Measurements from ENCODE around the gene IGF1.
"Not testable (repeated sequence)": the region's sequence is repeated elsewhere in the genome, so short reads cannot be mapped to it uniquely, and the experiment has no call there.

The IGF1 gene

DNA sequence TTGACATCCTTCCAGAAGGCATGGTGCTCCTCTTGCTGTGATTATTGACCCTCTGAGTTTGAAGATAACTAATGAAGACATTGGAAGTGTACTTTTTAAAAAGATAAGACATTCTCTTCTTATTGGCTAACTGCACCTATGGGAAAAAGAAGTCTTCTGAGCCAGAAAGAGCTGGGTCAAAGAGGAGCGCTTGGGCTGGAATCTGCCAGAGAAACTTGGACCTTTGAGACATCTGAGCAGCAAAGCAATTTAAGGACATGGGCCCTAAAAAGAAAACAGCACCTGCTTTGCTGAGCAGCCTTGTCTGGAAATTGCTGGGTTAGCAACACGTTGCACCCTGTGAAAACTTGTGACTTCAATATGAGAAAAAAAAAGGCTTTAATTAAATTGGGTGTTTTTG, 27.8 kb downstream of the IGF1 start:
- H4K20me1 ChIP-seq (ENCODE audit: insufficient read depth, low read length), result no peaks in the 10 kb centered on the region
- no peak overlapping the region for H3K9ac ChIP-seq (ENCODE audit: low read length)
- no peaks in the 10 kb centered on the region for H3K36me3 ChIP-seq (replicated peaks; ENCODE audit: insufficient read depth, low read length)
- no peaks in the 10 kb centered on the region for H3K9me3 ChIP-seq (replicated peaks; ENCODE audit: insufficient read depth, low read length)
- H3K27me3 ChIP-seq (replicated peaks; ENCODE audit: insufficient read depth, low read length), result no peaks in the 10 kb centered on the region
- no peak overlapping the region for H3K4me2 ChIP-seq (ENCODE audit: low read depth, low read length)
- no peaks in the 10 kb centered on the region for H3K9me2 ChIP-seq (replicated peaks; ENCODE audit: insufficient read depth, low read length)
- H3K4me1 ChIP-seq (ENCODE audit: low read length), result no peaks in the 10 kb centered on the region
- DNase-seq, result no peak
- H3K79me2 ChIP-seq (ENCODE audit: low read length), result no peaks in the 10 kb centered on the region; the same call in 1 of the 2 replicates
- no peak overlapping the region for H3K27ac ChIP-seq (ENCODE audit: low read length)
- H2AFZ ChIP-seq (ENCODE audit: low read length), result no peak overlapping the region
- H3F3A ChIP-seq (ENCODE audit: insufficient read depth, low read length), result no peaks in the 10 kb centered on the region
- TF ChIP-seq EZH2phosphoT487 (IDR thresholded peaks at IDR 0.05; ENCODE audit: low read length), result no peak
- no peak for TF ChIP-seq CTCF (IDR thresholded peaks at IDR 0.05; ENCODE audit: low read length)
- TF ChIP-seq EZH2 (optimal IDR thresholded peaks at IDR 0.05; ENCODE audit: low read depth, low read length), result no peak
- H3K4me3 ChIP-seq (ENCODE audit: low read length), result no peak overlapping the region

- H4K20me1 ChIP-seq (ENCODE audit: insufficient read depth, low read length); H3K4me3 ChIP-seq (ENCODE audit: low read length); H3K36me3 ChIP-seq (replicated peaks; ENCODE audit: insufficient read depth, low read length); H3K79me2 ChIP-seq (ENCODE audit: low read length); H3K9ac ChIP-seq (ENCODE audit: low read length); H3F3A ChIP-seq (ENCODE audit: insufficient read depth, low read length); H3K27ac ChIP-seq (ENCODE audit: low read length); H3K9me3 ChIP-seq (replicated peaks; ENCODE audit: insufficient read depth, low read length); H3K4me2 ChIP-seq (ENCODE audit: low read depth, low read length); DNase-seq; H3K27me3 ChIP-seq (replicated peaks; ENCODE audit: insufficient read depth, low read length); H3K9me2 ChIP-seq (replicated peaks; ENCODE audit: insufficient read depth, low read length); H2AFZ ChIP-seq (ENCODE audit: low read length); H3K4me1 ChIP-seq (ENCODE audit: low read length): not testable (repeated sequence)
Measured at GRCh38 chr12:102449018-102449417, 31.3 kb downstream of the IGF1 start.

DNA sequence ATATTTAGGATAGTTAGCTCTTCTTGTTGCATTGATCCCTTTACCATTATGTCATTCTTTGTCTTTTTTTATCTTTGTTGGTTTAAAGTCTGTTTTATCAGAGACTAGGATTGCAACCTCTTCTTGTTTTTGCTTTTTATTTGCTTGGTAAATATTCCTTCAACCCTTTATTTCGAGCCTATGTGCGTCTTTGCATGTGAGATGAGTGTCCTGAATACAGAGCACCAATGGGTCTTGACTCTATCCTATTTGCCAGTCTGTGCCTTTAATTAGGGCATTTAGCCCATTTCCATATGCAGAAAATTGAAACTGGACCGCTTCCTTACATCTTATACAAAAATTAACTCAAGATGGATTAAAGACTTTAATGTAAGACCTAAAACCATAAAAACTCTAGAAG, 32.9 kb downstream of the IGF1 start:
- not testable (repeated sequence) for H3K79me2 ChIP-seq (ENCODE audit: low read length); H3K4me2 ChIP-seq (ENCODE audit: low read depth, low read length); H3K27ac ChIP-seq (ENCODE audit: low read length); H3K9me2 ChIP-seq (replicated peaks; ENCODE audit: insufficient read depth, low read length); H3K4me1 ChIP-seq (ENCODE audit: low read length); H3K4me3 ChIP-seq (ENCODE audit: low read length); H2AFZ ChIP-seq (ENCODE audit: low read length); DNase-seq; H3K9ac ChIP-seq (ENCODE audit: low read length); H4K20me1 ChIP-seq (ENCODE audit: insufficient read depth, low read length); H3K36me3 ChIP-seq (replicated peaks; ENCODE audit: insufficient read depth, low read length); H3K9me3 ChIP-seq (replicated peaks; ENCODE audit: insufficient read depth, low read length); H3F3A ChIP-seq (ENCODE audit: insufficient read depth, low read length); H3K27me3 ChIP-seq (replicated peaks; ENCODE audit: insufficient read depth, low read length)

- H3K27ac ChIP-seq (ENCODE audit: low read length), result no peak overlapping the region
- no peaks in the 10 kb centered on the region for H3K9me3 ChIP-seq (replicated peaks; ENCODE audit: insufficient read depth, low read length)
- DNase-seq, result no peak
- TF ChIP-seq EZH2 (optimal IDR thresholded peaks at IDR 0.05; ENCODE audit: low read depth, low read length) (no peak), EZH2phosphoT487 (IDR thresholded peaks at IDR 0.05; ENCODE audit: low read length) (no peak), CTCF (IDR thresholded peaks at IDR 0.05; ENCODE audit: low read length) (no peak)
- peaks cover 3% of the 10 kb centered on the region; the same call in 1 of the 2 replicates for H3K79me2 ChIP-seq (ENCODE audit: low read length)
- H3K4me2 ChIP-seq (ENCODE audit: low read depth, low read length), result no peak overlapping the region
- no peaks in the 10 kb centered on the region for H3K36me3 ChIP-seq (replicated peaks; ENCODE audit: insufficient read depth, low read length)
- H3K4me1 ChIP-seq (ENCODE audit: low read length), result no peaks in the 10 kb centered on the region
- no peaks in the 10 kb centered on the region for H3K9me2 ChIP-seq (replicated peaks; ENCODE audit: insufficient read depth, low read length)
- no peaks in the 10 kb centered on the region for H3K27me3 ChIP-seq (replicated peaks; ENCODE audit: insufficient read depth, low read length)
- H3K9ac ChIP-seq (ENCODE audit: low read length), result no peak overlapping the region
- no peak overlapping the region for H2AFZ ChIP-seq (ENCODE audit: low read length)
- no peaks in the 10 kb centered on the region for H3F3A ChIP-seq (ENCODE audit: insufficient read depth, low read length)
- H4K20me1 ChIP-seq (ENCODE audit: insufficient read depth, low read length), result no peaks in the 10 kb centered on the region
- H3K4me3 ChIP-seq (ENCODE audit: low read length), result no peak overlapping the region
Measured at GRCh38 chr12:102444707-102445106, 35.7 kb downstream of the IGF1 start.

Measured in MM.1S (cell line).